NCI-H2171 treated with DMSO at 0.1 percent for 48 hours (cell line): ENCODE results near the gene DSG3.
"Not testable (repeated sequence)": the region's sequence is repeated elsewhere in the genome, so short reads cannot be mapped to it uniquely, and the experiment has no call there.

Experiments used
- DNase-seq: peaks from one replicate; lab custom pipeline; 2025; lab: John Stamatoyannopoulos, UW

Gene DSG3

GRCh38 chr18:31493171-31493570, 45.6 kb downstream of the DSG3 start:
- no peak for DNase-seq

- DNase-seq = no peak
These were observed 46.4 kb downstream of the DSG3 start for GRCh38 chr18:31493941-31494340.

- not testable (repeated sequence) for DNase-seq
These were observed 47.2 kb downstream of the DSG3 start for GRCh38 chr18:31494705-31495244.

GRCh38 chr18:31497404-31497835, 49.9 kb downstream of the DSG3 start:
- no peak for DNase-seq

GRCh38 chr18:31497836-31498573, 50.5 kb downstream of the DSG3 start, which contains the start of gene DSG2:
TSS of gene DSG2 (plus strand) at chr18:31498177. CDS start at chr18:31498252, 75 bp downstream.
- DNase-seq = peak; percentile 45

GRCh38 chr18:31498574-31499524, 51.3 kb downstream of the DSG3 start:
- peak; percentile 15 for DNase-seq

GRCh38 chr18:31500051-31500688, 52.6 kb downstream of the DSG3 start:
- no peak for DNase-seq

- DNase-seq = no peak
These were observed 55.5 kb downstream of the DSG3 start for GRCh38 chr18:31503011-31503410.

GRCh38 chr18:31504455-31505147, 57.1 kb downstream of the DSG3 start:
- no peak for DNase-seq

- no peak for DNase-seq
These were observed 57.6 kb downstream of the DSG3 start for GRCh38 chr18:31505156-31505555.

- DNase-seq = no peak
These were observed 58.6 kb downstream of the DSG3 start for GRCh38 chr18:31506024-31506742.

- not testable (repeated sequence) for DNase-seq
These were observed 59.6 kb downstream of the DSG3 start for GRCh38 chr18:31507124-31507523.

- DNase-seq = no peak
These were observed 61.2 kb downstream of the DSG3 start for GRCh38 chr18:31508781-31509180.

- no peak for DNase-seq
These were observed 62.0 kb downstream of the DSG3 start for GRCh38 chr18:31509571-31509970.

GRCh38 chr18:31510319-31510718, 62.8 kb downstream of the DSG3 start:
- DNase-seq = no peak

- no peak for DNase-seq
These were observed 63.6 kb downstream of the DSG3 start for GRCh38 chr18:31511098-31511497.

GRCh38 chr18:31512203-31512764, 64.7 kb downstream of the DSG3 start:
- DNase-seq = no peak

GRCh38 chr18:31513189-31513935, 65.8 kb downstream of the DSG3 start:
- DNase-seq = no peak

- peak; percentile 82 for DNase-seq
These were observed 68.9 kb downstream of the DSG3 start for GRCh38 chr18:31516437-31516836.

- no peak for DNase-seq
These were observed 78.8 kb downstream of the DSG3 start for GRCh38 chr18:31526374-31526773.
